AG09309 (cell line): ENCODE results near the gene KIAA1671.

ENCODE experiments used
- DNase-seq: peaks from one replicate; pipeline ENCODE4 v3.0.0-alpha.2; 2010; ENCODE audit warnings: low read depth
- H3K4me3 ChIP-seq: 2 replicates; pipeline ENCODE4 v1.5.1; 2011; ENCODE audit warnings: mild to moderate bottlenecking, low read depth, low read length, moderate library complexity; ENCODE audit not compliant: control insufficient read depth
- CTCF ChIP-seq: IDR thresholded peaks from 2 replicates; pipeline ENCODE4 v1.5.1; 2011; ENCODE audit warnings: mild to moderate bottlenecking, low read depth, low read length, inconsistent platforms; ENCODE audit not compliant: insufficient read depth, control insufficient read depth; ENCODE audit errors: missing control alignments

The KIAA1671 gene

GRCh38 chr22:24978308-24978707 is 25.8 kb downstream of the KIAA1671 start:
- no peak for TF ChIP-seq CTCF
- DNase-seq: no peak
- H3K4me3 ChIP-seq: no peak overlapping the region

- DNase-seq: no peak
Measured at GRCh38 chr22:24981066-24981465, 28.6 kb downstream of the KIAA1671 start.

GRCh38 chr22:24981656-24982055 is 29.1 kb downstream of the KIAA1671 start:
- no peak for TF ChIP-seq CTCF
- H3K4me3 ChIP-seq: no peak overlapping the region
- no peak for DNase-seq

More at GRCh38 chr22:24981066-24981465, 28.6 kb downstream of the KIAA1671 start:
- TF ChIP-seq CTCF: no peak
- no peak overlapping the region for H3K4me3 ChIP-seq

GRCh38 chr22:24982301-24983056 is 30.0 kb downstream of the KIAA1671 start:
- H3K4me3 ChIP-seq: no peak overlapping the region
- TF ChIP-seq CTCF: no peak
- no peak for DNase-seq

- no peak overlapping the region for H3K4me3 ChIP-seq
- TF ChIP-seq CTCF: no peak
- DNase-seq: no peak
Measured at GRCh38 chr22:24983151-24983550, 30.6 kb downstream of the KIAA1671 start.

- no peak overlapping the region for H3K4me3 ChIP-seq
- no peak for DNase-seq
- no peak for TF ChIP-seq CTCF
Measured at GRCh38 chr22:24984122-24984521, 31.6 kb downstream of the KIAA1671 start.
